HepG2 (cell line): ENCODE results near the gene PMEL. TPM values are rescaled to one million over a fixed set of nuclear protein-coding genes. Genes with fewer than 3 reads are reported as not detected.
A peak's percentile ranks its signal among the peaks of the same experiment; 100 is the strongest.

Experiments used
- ARNTL ChIP-seq: sonication (generic); formaldehyde crosslinking; IDR thresholded peaks from 2 replicates; pipeline ENCODE4 v1.4.0; 2020; ENCODE audit warnings: mild to moderate bottlenecking, missing genetic modification reagents
- BRD4 ChIP-seq: sonication (generic); formaldehyde crosslinking; IDR thresholded peaks from 2 replicates; pipeline ENCODE4 v1.4.0; 2020; ENCODE audit warnings: missing genetic modification reagents
- DPF2 ChIP-seq: sonication (generic); formaldehyde crosslinking; IDR thresholded peaks from 2 replicates; pipeline ENCODE4 v1.4.0; 2020; ENCODE audit warnings: mild to moderate bottlenecking, low read depth, missing genetic modification reagents, borderline replicate concordance
- DRAP1 ChIP-seq: IDR thresholded peaks from 2 replicates; pipeline ENCODE4 v1.6.1; 2016; ENCODE audit warnings: missing genetic modification reagents, missing compliant biosample characterization
- E2F1 ChIP-seq: sonication (generic); formaldehyde crosslinking; IDR thresholded peaks from 2 replicates; pipeline ENCODE4 v1.5.0; 2020; ENCODE audit warnings: missing genetic modification reagents
- FOSL2 ChIP-seq: sonication (generic); formaldehyde crosslinking; IDR thresholded peaks from 2 replicates; pipeline ENCODE4 v1.4.0; 2020; ENCODE audit warnings: missing genetic modification reagents
- MIXL1 ChIP-seq: IDR thresholded peaks from 2 replicates; pipeline ENCODE4 v1.6.1; 2016
- NFAT5 ChIP-seq: sonication (generic); formaldehyde crosslinking; IDR thresholded peaks from 2 replicates; pipeline ENCODE4 v1.4.0; 2020; ENCODE audit warnings: missing genetic modification reagents
- PAWR ChIP-seq: sonication (generic); formaldehyde crosslinking; IDR thresholded peaks from 2 replicates; pipeline ENCODE4 v1.4.0; 2020; ENCODE audit warnings: missing genetic modification reagents, mild to moderate bottlenecking, borderline replicate concordance
- SETDB1 ChIP-seq: sonication (generic); formaldehyde crosslinking; IDR thresholded peaks from 2 replicates; pipeline ENCODE4 v1.5.1; 2020; ENCODE audit warnings: missing genetic modification reagents, mild to moderate bottlenecking, borderline replicate concordance
- SNAI1 ChIP-seq: sonication (generic); formaldehyde crosslinking; IDR thresholded peaks from 2 replicates; pipeline ENCODE4 v1.5.0; 2020; ENCODE audit warnings: mild to moderate bottlenecking, missing genetic modification reagents, borderline replicate concordance
- XBP1 ChIP-seq: sonication (generic); formaldehyde crosslinking; IDR thresholded peaks from 2 replicates; pipeline ENCODE4 v1.5.0; 2020; ENCODE audit warnings: missing genetic modification reagents
- ZBTB20 ChIP-seq: sonication (generic); formaldehyde crosslinking; IDR thresholded peaks from 2 replicates; pipeline ENCODE4 v1.8.1; 2023; ENCODE audit warnings: missing genetic modification reagents, low read depth, mild to moderate bottlenecking, borderline replicate concordance
- ZBTB46 ChIP-seq: sonication (generic); formaldehyde crosslinking; IDR thresholded peaks from 2 replicates; pipeline ENCODE4 v1.4.0; 2020; ENCODE audit warnings: mild to moderate bottlenecking, missing genetic modification reagents, borderline replicate concordance
- ZNF232 ChIP-seq: sonication (generic); formaldehyde crosslinking; IDR thresholded peaks from 2 replicates; pipeline ENCODE4 v1.4.0; 2020; ENCODE audit warnings: missing genetic modification reagents, borderline replicate concordance
- ZNF710 ChIP-seq: sonication (generic); formaldehyde crosslinking; IDR thresholded peaks from 2 replicates; pipeline ENCODE4 v1.5.0; 2020; ENCODE audit warnings: mild to moderate bottlenecking, missing genetic modification reagents, borderline replicate concordance
- ZNF768 ChIP-seq: sonication (generic); formaldehyde crosslinking; IDR thresholded peaks from 2 replicates; pipeline ENCODE4 v1.4.0; 2020; ENCODE audit warnings: missing genetic modification reagents
- ZNF780A ChIP-seq: sonication (generic); formaldehyde crosslinking; IDR thresholded peaks from 2 replicates; pipeline ENCODE4 v1.8.0; 2022; ENCODE audit warnings: mild to moderate bottlenecking, missing genetic modification reagents, moderate library complexity
- polyA plus RNA-seq, 8 experiments: library from polyadenylated mRNA; depleted of rRNA in 3 of 8; stranded (reverse) in 7 of 8; unstranded in 1 of 8; fragments of >200 nt; fragmentation: Illumina TruSeq in 4 of 8; extraction: Trizol in 4 of 8; gene quantifications; 2 replicates each; pipeline versions ENCODE4 v1.2.1 to v1.2.3, GENCODE V29; 2011 to 2016; ENCODE audit warnings: low read depth in 4 of 8, missing spikeins in 1 of 8, mixed read lengths in 1 of 8; ENCODE audit not compliant: insufficient read depth in 1 of 8
- total RNA-seq, 5 experiments: library from RNA; depleted of rRNA; stranded (reverse); fragments of >200 nt; fragmentation: Illumina TruSeq; extraction: Trizol; gene quantifications; 2 replicates each; pipeline ENCODE4 v1.2.3, GENCODE V29; 2016; ENCODE audit warnings: low read depth in 1 of 5

PMEL gene
- total and polyA plus RNA-seq, 2 of the 13 experiments (the other 11 are each of a cell fraction or from before 2014, with no cell fraction given): 0.49 to 3.3 TPM

GRCh38 chr12:55927588-55928502 lies 38.0 kb downstream of the PMEL start, which contains the start of gene PYM1 (continued):
- no peak for TF ChIP-seq NFAT5 (CRISPR knock-in tag)
- no peak for TF ChIP-seq ZNF780A (CRISPR knock-in tag)
- peak; percentile 89; the same call in 1 of the 2 replicates for TF ChIP-seq DRAP1 (CRISPR knock-in tag)
- no peak for TF ChIP-seq ARNTL (CRISPR knock-in tag)
- TF ChIP-seq E2F1 (CRISPR knock-in tag): no peak
- TF ChIP-seq BRD4 (CRISPR knock-in tag): 0 out of 2 replicates have a peak, but pooled peaks have one; percentile 39
- no peak; the same call in 1 of the 2 replicates for TF ChIP-seq MIXL1 (CRISPR knock-in tag)
- no peak for TF ChIP-seq ZNF232 (CRISPR knock-in tag)
- no peak for TF ChIP-seq XBP1 (CRISPR knock-in tag)
- no peak for TF ChIP-seq PAWR (CRISPR knock-in tag)
- TF ChIP-seq ZNF710: no peak; the same call in 1 of the 2 replicates
- TF ChIP-seq SNAI1 (CRISPR knock-in tag): no peak
- TF ChIP-seq ZNF768 (CRISPR knock-in tag): peak; percentile 71
- no peak for TF ChIP-seq ZBTB46 (CRISPR knock-in tag)
- TF ChIP-seq ZBTB20: no peak
- no peak for TF ChIP-seq DPF2
- TF ChIP-seq FOSL2 (CRISPR knock-in tag): peak; percentile 14; the same call in 1 of the 2 replicates
- no peak for TF ChIP-seq SETDB1 (CRISPR knock-in tag)
